SH-SY5Y (cell line): ENCODE measurements around the gene PDE9A.

Source experiments
- GATA2 ChIP-seq: IDR thresholded peaks from 2 replicates; pipeline ENCODE4 v1.6.1; 2011; ENCODE audit warnings: mild to moderate bottlenecking, low read depth, low read length
- GATA3 ChIP-seq: IDR thresholded peaks from 2 replicates; pipeline ENCODE4 v1.6.1; 2011; ENCODE audit warnings: low read depth, mild to moderate bottlenecking, low read length, moderate library complexity

DNA sequence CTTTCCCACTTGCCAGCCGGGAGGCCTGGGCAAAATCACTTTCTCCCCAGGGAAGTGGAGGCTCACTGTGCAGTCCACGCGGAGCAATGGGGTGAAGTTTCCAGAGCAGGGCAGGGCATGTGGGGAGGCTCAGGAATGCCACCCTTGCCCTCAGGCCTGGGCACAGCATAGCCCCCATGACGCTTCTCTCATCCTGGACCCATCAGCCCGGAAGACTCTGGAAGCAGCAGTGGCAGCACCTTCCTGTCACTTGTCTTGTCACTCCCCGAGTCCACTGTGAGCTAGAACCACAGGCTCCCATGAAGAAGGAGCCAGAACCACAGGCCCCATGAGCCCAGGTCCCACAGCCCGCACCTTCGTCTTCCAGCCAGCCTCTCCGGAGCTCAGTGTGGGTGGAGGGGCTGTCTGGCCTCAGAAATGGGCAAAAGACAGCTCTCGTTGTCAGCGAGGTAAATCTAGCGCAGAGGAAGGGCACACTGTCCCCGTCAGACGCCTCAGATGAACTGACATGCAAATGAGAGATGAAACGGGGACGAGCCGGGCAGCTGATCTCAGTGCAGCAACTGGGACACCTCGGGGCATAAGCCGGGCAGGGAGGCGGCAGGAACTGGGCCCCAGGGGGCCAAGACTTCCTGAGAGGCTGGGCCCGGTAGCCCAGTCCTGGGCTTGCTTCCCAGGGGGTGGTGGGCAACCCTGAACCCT is 6.1 kb downstream of the PDE9A start:
- no peak for TF ChIP-seq GATA2
- TF ChIP-seq GATA3, result no peak
